Epithelial cell of prostate (primary cell): ENCODE data around the gene TRAF2.
"Not testable (repeated sequence)": the region's sequence is repeated elsewhere in the genome, so short reads cannot be mapped to it uniquely, and the experiment has no call there.

Experiments used
- DNase-seq: peaks from one replicate; pipeline ENCODE4 v3.0.0-alpha.2; 2011; ENCODE audit warnings: low read depth, low spot score
- H3K27ac ChIP-seq: fragments of 450-650 bp; 2 replicates; pipeline ENCODE4 v1.5.1; 2017; ENCODE audit warnings: mild to moderate bottlenecking

TRAF2 gene

GRCh38 chr9:136885950-136886578, at the start of gene TRAF2:
TRAF2 (plus strand) TSS chr9:136886516; CDS start chr9:136898741, 12,225 bp downstream.
- DNase-seq: peak; percentile 98
- H3K27ac ChIP-seq: peak within 1 kb of the TSS; percentile 46

- DNase-seq: no peak
These were observed 49.0 kb upstream of the TRAF2 start for GRCh38 chr9:136837146-136837855.

GRCh38 chr9:136837856-136838277, 48.4 kb upstream of the TRAF2 start:
- not testable (repeated sequence) for DNase-seq, H3K27ac ChIP-seq

More at GRCh38 chr9:136837146-136837855, 49.0 kb upstream of the TRAF2 start:
- no peak overlapping the region for H3K27ac ChIP-seq

GRCh38 chr9:136838314-136839228, 47.7 kb upstream of the TRAF2 start:
- no peak for DNase-seq
- no peak overlapping the region for H3K27ac ChIP-seq

GRCh38 chr9:136839229-136840139, 46.8 kb upstream of the TRAF2 start:
- H3K27ac ChIP-seq: no peak overlapping the region
- DNase-seq: no peak

- DNase-seq: no peak
- H3K27ac ChIP-seq: no peak overlapping the region
These were observed 46.0 kb upstream of the TRAF2 start for GRCh38 chr9:136840140-136840876.

- DNase-seq: no peak
- no peak overlapping the region for H3K27ac ChIP-seq
These were observed 45.3 kb upstream of the TRAF2 start for GRCh38 chr9:136840877-136841645.

- H3K27ac ChIP-seq, DNase-seq: not testable (repeated sequence)
These were observed 44.5 kb upstream of the TRAF2 start for GRCh38 chr9:136841646-136842379.

GRCh38 chr9:136842380-136842948, 43.9 kb upstream of the TRAF2 start, which contains the start of gene AJM1:
AJM1 (plus strand) TSS chr9:136842478; CDS start chr9:136844415, 1,937 bp downstream.
- DNase-seq, H3K27ac ChIP-seq: not testable (repeated sequence)

GRCh38 chr9:136843159-136843800, 43.0 kb upstream of the TRAF2 start:
- DNase-seq, H3K27ac ChIP-seq: not testable (repeated sequence)

- not testable (repeated sequence) for H3K27ac ChIP-seq, DNase-seq
These were observed 42.2 kb upstream of the TRAF2 start for GRCh38 chr9:136843801-136844740.

GRCh38 chr9:136844761-136845464, 41.4 kb upstream of the TRAF2 start:
- DNase-seq: no peak
- no peak overlapping the region for H3K27ac ChIP-seq

- DNase-seq: no peak
- H3K27ac ChIP-seq: no peak overlapping the region
These were observed 40.7 kb upstream of the TRAF2 start for GRCh38 chr9:136845465-136846260.

- H3K27ac ChIP-seq: no peak overlapping the region
- DNase-seq: no peak
These were observed 39.8 kb upstream of the TRAF2 start for GRCh38 chr9:136846376-136847087.
